HCEC 1CT (cell line): ENCODE results near the gene BCL3.
"Not testable (repeated sequence)": the region's sequence is repeated elsewhere in the genome, so short reads cannot be mapped to it uniquely, and the experiment has no call there.

Source experiments
- DNase-seq: peaks from one replicate; pipeline ENCODE4 v3.0.0-alpha.2; 2017

The BCL3 gene

GRCh38 chr19:44748426-44749254 is at the start of gene BCL3:
Gene BCL3, plus strand, starts transcription at chr19:44748708. Its CDS starts 83 bp downstream, at chr19:44748791.
- no peak for DNase-seq

- DNase-seq: no peak
Measured at GRCh38 chr19:44700547-44700946, 48.0 kb upstream of the BCL3 start.

GRCh38 chr19:44701228-44701627 is 47.3 kb upstream of the BCL3 start:
- DNase-seq: no peak

- no peak for DNase-seq
Measured at GRCh38 chr19:44702551-44703176, 45.8 kb upstream of the BCL3 start.

GRCh38 chr19:44703336-44704078 is 45.0 kb upstream of the BCL3 start:
- DNase-seq: no peak

GRCh38 chr19:44704982-44705381 is 43.5 kb upstream of the BCL3 start:
- DNase-seq: no peak

GRCh38 chr19:44705502-44706010 is 43.0 kb upstream of the BCL3 start:
- DNase-seq: no peak

GRCh38 chr19:44706506-44707236 is 41.8 kb upstream of the BCL3 start:
- DNase-seq: no peak

GRCh38 chr19:44707794-44708193 is 40.7 kb upstream of the BCL3 start:
- DNase-seq: no peak

GRCh38 chr19:44708940-44709339 is 39.6 kb upstream of the BCL3 start:
- no peak for DNase-seq

- not testable (repeated sequence) for DNase-seq
Measured at GRCh38 chr19:44709434-44710266, 38.9 kb upstream of the BCL3 start.

- DNase-seq: no peak
Measured at GRCh38 chr19:44710483-44710882, 38.0 kb upstream of the BCL3 start.

GRCh38 chr19:44712864-44713515 is 35.5 kb upstream of the BCL3 start:
- DNase-seq: peak; percentile 45

- no peak for DNase-seq
Measured at GRCh38 chr19:44714597-44715169, 33.8 kb upstream of the BCL3 start.

GRCh38 chr19:44717603-44718002 is 30.9 kb upstream of the BCL3 start:
- DNase-seq: no peak

GRCh38 chr19:44718441-44719261 is 29.9 kb upstream of the BCL3 start:
- DNase-seq: peak; percentile 75

- DNase-seq: no peak
Measured at GRCh38 chr19:44719262-44719701, 29.2 kb upstream of the BCL3 start.

GRCh38 chr19:44720396-44720795 is 28.1 kb upstream of the BCL3 start:
- DNase-seq: not testable (repeated sequence)

- DNase-seq: no peak
Measured at GRCh38 chr19:44720945-44721344, 27.6 kb upstream of the BCL3 start.

GRCh38 chr19:44721369-44721768 is 27.1 kb upstream of the BCL3 start:
- DNase-seq: not testable (repeated sequence)
